Tibial artery (tissue), 4 donors: ENCODE measurements around the gene EPHA2.

ENCODE experiments used
- DNase-seq, 2 donors: peaks; one replicate each; pipeline ENCODE4 v3.0.0-alpha.2; 2019
- H3K27ac ChIP-seq, 2 donors: fragments of 200-600 bp; sonication (generic) in 1 of 2; 1 replicate in 1 of 2; 2 replicates in 1 of 2; pipeline ENCODE4 v1.5.1; 2018 to 2019; ENCODE audit warnings: mild to moderate bottlenecking in 1 of 2
- H3K27me3 ChIP-seq, 2 donors: fragments of 200-600 bp; sonication (generic) in 1 of 2; one replicate each; pipeline versions ENCODE4 v1.5.1 to v1.6.0; 2016 to 2019
- H3K36me3 ChIP-seq, 3 donors: fragments of 200-600 bp; sonication (generic) in 2 of 3; one replicate each; pipeline ENCODE4 v1.5.1; 2016 to 2019; ENCODE audit warnings: mild to moderate bottlenecking in 2 of 3
- H3K4me1 ChIP-seq, 4 donors: fragments of 200-600 bp; sonication (generic) in 2 of 4; 1 replicate in 3 of 4; 2 replicates in 1 of 4; pipeline ENCODE4 v1.5.1; 2016 to 2019
- H3K4me3 ChIP-seq, 2 donors: fragments of 200-600 bp; sonication (generic) in 1 of 2; 1 replicate in 1 of 2; 2 replicates in 1 of 2; pipeline ENCODE4 v1.5.1; 2018 to 2019; ENCODE audit warnings: mild to moderate bottlenecking in 2 of 2
- H3K9me3 ChIP-seq, 3 donors: fragments of 200-600 bp; sonication (generic) in 1 of 3; one replicate each; pipeline ENCODE4 v1.5.1; 2016 to 2019
- CTCF ChIP-seq, 2 experiments: fragments of 200-600 bp in 1 of 2; fragments of 450-650 bp in 1 of 2; IDR thresholded peaks; one replicate each; pipeline ENCODE4 v1.5.1; 2017 to 2019; ENCODE audit warnings: antibody characterized with exemption in 2 of 2, mild to moderate bottlenecking in 1 of 2, moderate library complexity in 1 of 2
- intact Hi-C: fragments of 100-400 bp; cut with DNase I; formaldehyde crosslinking; loops from one replicate; pipeline ENCODE4 v1.15.0; 2023; ENCODE audit warnings: low total_unique reads

The EPHA2 gene

GRCh38 chr1:16148329-16149092, 7.4 kb downstream of the EPHA2 start:
- DNase-seq = no peak
- Histone ChIP-seq H3K4me1 (peaks cover 0 to 75% (median 55%) of the 10 kb centered on the region in 4 donors), H3K9me3 (no peaks in the 10 kb centered on the region), H3K36me3 (peaks cover 0 to 29% (median 19%) of the 10 kb centered on the region in 3 donors), H3K27me3 (no peaks in the 10 kb centered on the region), H3K4me3 (no peak overlapping the region), H3K27ac (no peak overlapping the region)
- intact Hi-C loops = no loop called here
- TF ChIP-seq CTCF (IDR thresholded peaks at IDR 0.05) = no peak

- Histone ChIP-seq H3K9me3 (no peaks in the 10 kb centered on the region), H3K27ac (peak overlapping the region; percentile 76), H3K4me3 (no peak overlapping the region), H3K36me3 (peaks cover 0 to 29% (median 19%) of the 10 kb centered on the region in 3 donors), H3K4me1 (peaks cover 0 to 73% (median 51%) of the 10 kb centered on the region in 4 donors), H3K27me3 (no peaks in the 10 kb centered on the region)
- TF ChIP-seq CTCF (IDR thresholded peaks at IDR 0.05) = no peak
- intact Hi-C loops = no loop called here
- no peak for DNase-seq
Observed at GRCh38 chr1:16147156-16147926, 8.5 kb downstream of the EPHA2 start.

GRCh38 chr1:16146279-16147155, 9.4 kb downstream of the EPHA2 start:
- DNase-seq = peak; percentile 66 to 81
- peak overlapping the region; percentile 35 to 37 for H3K4me3 ChIP-seq
- H3K27ac ChIP-seq = peak overlapping the region; percentile 76
- no peaks in the 10 kb centered on the region for H3K9me3 ChIP-seq
- intact Hi-C loops = no loop called here
- TF ChIP-seq CTCF (IDR thresholded peaks at IDR 0.05) = no peak
- H3K36me3 ChIP-seq = peaks cover 0 to 29% (median 19%) of the 10 kb centered on the region in 3 donors
- no peaks in the 10 kb centered on the region for H3K27me3 ChIP-seq
- peaks cover 0 to 73% (median 55%) of the 10 kb centered on the region in 4 donors for H3K4me1 ChIP-seq

GRCh38 chr1:16145662-16146278, 10.1 kb downstream of the EPHA2 start:
- H3K36me3 ChIP-seq = peaks cover 0 to 29% (median 19%) of the 10 kb centered on the region in 3 donors
- H3K4me1 ChIP-seq = peaks cover 0 to 71% (median 58%) of the 10 kb centered on the region in 4 donors
- no peaks in the 10 kb centered on the region for H3K9me3 ChIP-seq
- intact Hi-C loops = no loop called here
- TF ChIP-seq CTCF (IDR thresholded peaks at IDR 0.05) = no peak
- H3K4me3 ChIP-seq = peak overlapping the region; percentile 35 to 37
- peak overlapping the region; percentile 76 for H3K27ac ChIP-seq
- peak; percentile 75 to 89 for DNase-seq
- no peaks in the 10 kb centered on the region for H3K27me3 ChIP-seq
